Measurements from ENCODE around the gene AHNAK.

AHNAK gene

GRCh38 chr11:62494246-62494645 lies 52.4 kb downstream of the AHNAK start:
- H3K4me3 ChIP-seq (ENCODE audit: low read length), result no peak overlapping the region
- DNase-seq (ENCODE audit: low read depth), result no peak

GRCh38 chr11:62493801-62494200 lies 52.8 kb downstream of the AHNAK start:
- TF ChIP-seq CTCF (conservative IDR thresholded peaks at IDR 0.05; ENCODE audit: low read depth, low read length), result no peak
- no peak overlapping the region for H3K4me3 ChIP-seq (ENCODE audit: low read length)
- DNase-seq (ENCODE audit: low read depth), result no peak

More at GRCh38 chr11:62494246-62494645, 52.4 kb downstream of the AHNAK start:
- TF ChIP-seq CTCF (conservative IDR thresholded peaks at IDR 0.05; ENCODE audit: low read depth, low read length), result no peak

GRCh38 chr11:62492586-62492985 lies 54.0 kb downstream of the AHNAK start:
- no peak overlapping the region for H3K4me3 ChIP-seq (ENCODE audit: low read length)
- no peak for DNase-seq (ENCODE audit: low read depth)
- no peak for TF ChIP-seq CTCF (conservative IDR thresholded peaks at IDR 0.05; ENCODE audit: low read depth, low read length)

GRCh38 chr11:62491571-62492329 lies 54.9 kb downstream of the AHNAK start:
- TF ChIP-seq CTCF (conservative IDR thresholded peaks at IDR 0.05; ENCODE audit: low read depth, low read length), result no peak
- no peak overlapping the region for H3K4me3 ChIP-seq (ENCODE audit: low read length)
- DNase-seq (ENCODE audit: low read depth), result no peak

GRCh38 chr11:62489204-62489603 lies 57.4 kb downstream of the AHNAK start:
- no peak for TF ChIP-seq CTCF (conservative IDR thresholded peaks at IDR 0.05; ENCODE audit: low read depth, low read length)
- DNase-seq (ENCODE audit: low read depth), result no peak
- no peak overlapping the region for H3K4me3 ChIP-seq (ENCODE audit: low read length)

GRCh38 chr11:62487738-62488551 lies 58.7 kb downstream of the AHNAK start:
- no peak for DNase-seq (ENCODE audit: low read depth)
- TF ChIP-seq CTCF (conservative IDR thresholded peaks at IDR 0.05; ENCODE audit: low read depth, low read length), result no peak

More at GRCh38 chr11:62487738-62488551, 58.7 kb downstream of the AHNAK start:
- H3K4me3 ChIP-seq (ENCODE audit: low read length), result no peak overlapping the region

Measured in retinal pigment epithelial cell (primary cell).